WTC11 (cell line): Measurements from ENCODE around the gene MAPK8IP1. TPM values are rescaled to one million over a fixed set of nuclear protein-coding genes. Genes with fewer than 3 reads are reported as not detected.

ENCODE experiments used
- ATAC-seq: fragments of 200-7000 bp; cut with Tn5 transposase; 2 replicates; pipeline ENCODE4 v1.10.0; 2021; ENCODE audit warnings: mild to moderate bottlenecking, moderate library complexity
- CTCF ChIA-PET: fragments of 300-600 bp; sonication (Branson Sonifier 250); formaldehyde crosslinking; loops from one replicate; lab custom pipeline; 2021; ENCODE audit warnings: antibody characterized with exemption; lab: Charles Lee
- POLR2A ChIA-PET: fragments of 350-600 bp; sonication (Branson Sonifier 250); formaldehyde crosslinking; loops from one replicate; lab custom pipeline; 2021; ENCODE audit warnings: antibody characterized with exemption; lab: Charles Lee
- DNase-seq: peaks from one replicate; pipeline ENCODE4 v3.0.0; 2021; ENCODE audit warnings: low spot score
- H3K27ac Mint-ChIP-seq: 2 replicates; pipeline ENCODE4 v1.8.0; 2021; ENCODE audit warnings: mixed read lengths
- H3K27me3 Mint-ChIP-seq: 2 replicates; pipeline ENCODE4 v1.8.0; 2021; ENCODE audit warnings: low read depth, mild to moderate bottlenecking, moderate library complexity, mixed read lengths
- H3K36me3 Mint-ChIP-seq: 2 replicates; pipeline ENCODE4 v1.8.0; 2021; ENCODE audit warnings: mixed read lengths
- H3K4me1 Mint-ChIP-seq: 2 replicates; pipeline ENCODE4 v1.8.0; 2022; ENCODE audit warnings: mixed read lengths
- H3K4me3 Mint-ChIP-seq: 2 replicates; pipeline ENCODE4 v1.8.0; 2021; ENCODE audit warnings: mild to moderate bottlenecking, moderate library complexity, mixed read lengths
- H3K9me3 Mint-ChIP-seq: 2 replicates; pipeline ENCODE4 v1.8.0; 2021; ENCODE audit warnings: mixed read lengths
- ATF1 ChIP-seq: sonication (generic); formaldehyde crosslinking; IDR thresholded peaks from 2 replicates; pipeline ENCODE4 v1.8.1; 2023; ENCODE audit warnings: mild to moderate bottlenecking, moderate library complexity, missing genetic modification reagents
- FOXK1 ChIP-seq: sonication (generic); formaldehyde crosslinking; IDR thresholded peaks from 2 replicates; pipeline ENCODE4 v1.8.0; 2022; ENCODE audit warnings: mild to moderate bottlenecking, moderate library complexity, missing genetic modification reagents
- FOXP1 ChIP-seq: sonication (generic); formaldehyde crosslinking; IDR thresholded peaks from 2 replicates; pipeline ENCODE4 v1.8.0; 2022; ENCODE audit warnings: missing genetic modification reagents, mild to moderate bottlenecking, moderate library complexity, borderline replicate concordance
- IRF2 ChIP-seq: sonication (generic); formaldehyde crosslinking; IDR thresholded peaks from 2 replicates; pipeline ENCODE4 v1.8.0; 2022; ENCODE audit warnings: low read depth, missing genetic modification reagents, borderline replicate concordance
- JUN ChIP-seq: sonication (generic); formaldehyde crosslinking; IDR thresholded peaks from 2 replicates; pipeline ENCODE4 v1.8.0; 2023; ENCODE audit warnings: mild to moderate bottlenecking, missing genetic modification reagents
- KAT7 ChIP-seq: sonication (generic); formaldehyde crosslinking; IDR thresholded peaks from 2 replicates; pipeline ENCODE4 v1.8.1; 2023; ENCODE audit warnings: missing genetic modification reagents, mild to moderate bottlenecking, borderline replicate concordance
- MXD4 ChIP-seq: fragments of 250-450 bp; sonication (Bioruptor Pico); IDR thresholded peaks from 2 replicates; pipeline ENCODE4 v1.8.0; 2021; ENCODE audit warnings: mild to moderate bottlenecking, moderate library complexity, borderline replicate concordance
- MYBL2 ChIP-seq: sonication (generic); formaldehyde crosslinking; IDR thresholded peaks from 2 replicates; pipeline ENCODE4 v1.8.1; 2023; ENCODE audit warnings: mild to moderate bottlenecking, moderate library complexity, missing genetic modification reagents
- NR1H2 ChIP-seq: sonication (generic); formaldehyde crosslinking; IDR thresholded peaks from 2 replicates; pipeline ENCODE4 v1.9.0; 2021; ENCODE audit warnings: mild to moderate bottlenecking, moderate library complexity, missing genetic modification reagents
- ZNF121 ChIP-seq: sonication (generic); formaldehyde crosslinking; IDR thresholded peaks from 2 replicates; pipeline ENCODE4 v1.8.0; 2023; ENCODE audit warnings: missing genetic modification reagents
- ZNF138 ChIP-seq: sonication (generic); formaldehyde crosslinking; conservative IDR thresholded peaks from 2 replicates; pipeline ENCODE4 v1.8.1; 2022; ENCODE audit warnings: mild to moderate bottlenecking, moderate library complexity, missing genetic modification reagents
- ZNF219 ChIP-seq: sonication (generic); formaldehyde crosslinking; IDR thresholded peaks from 2 replicates; pipeline ENCODE4 v1.8.0; 2023; ENCODE audit warnings: missing genetic modification reagents, mild to moderate bottlenecking, borderline replicate concordance
- ZNF317 ChIP-seq: sonication (generic); formaldehyde crosslinking; IDR thresholded peaks from 2 replicates; pipeline ENCODE4 v1.8.1; 2023; ENCODE audit warnings: low read depth, mild to moderate bottlenecking, moderate library complexity, missing genetic modification reagents, borderline replicate concordance
- total RNA-seq: library from RNA; stranded (reverse); gene quantifications from 3 replicates; pipeline ENCODE4 v1.2.3, GENCODE V29; 2021
- TF ChIP-seq, protein P1 (sequence below): sonication (generic); formaldehyde crosslinking; IDR thresholded peaks from 2 replicates; pipeline ENCODE4 v1.8.0; 2023; ENCODE audit warnings: missing genetic modification reagents, mild to moderate bottlenecking, borderline replicate concordance
- TF ChIP-seq, protein P2 (sequence below): fragments of 250-450 bp; sonication (Bioruptor Pico); conservative IDR thresholded peaks from 2 replicates; pipeline ENCODE4 v1.9.0; 2021; ENCODE audit warnings: mild to moderate bottlenecking
- TF ChIP-seq, protein P3 (sequence below): fragments of 250-450 bp; sonication (Bioruptor Pico); IDR thresholded peaks from 2 replicates; pipeline ENCODE4 v1.9.0; 2021; ENCODE audit warnings: mild to moderate bottlenecking
- TF ChIP-seq, protein P4 (sequence below): sonication (generic); formaldehyde crosslinking; IDR thresholded peaks from 2 replicates; pipeline ENCODE4 v1.8.0; 2022; ENCODE audit warnings: mild to moderate bottlenecking, missing genetic modification reagents
- TF ChIP-seq, protein P5 (sequence below): sonication (generic); formaldehyde crosslinking; IDR thresholded peaks from 2 replicates; pipeline ENCODE4 v1.8.1; 2023; ENCODE audit warnings: mild to moderate bottlenecking, missing genetic modification reagents, moderate library complexity
- TF ChIP-seq, protein P6 (sequence below): sonication (generic); formaldehyde crosslinking; IDR thresholded peaks from 2 replicates; pipeline ENCODE4 v1.8.1; 2023; ENCODE audit warnings: mild to moderate bottlenecking, moderate library complexity, missing genetic modification reagents
- TF ChIP-seq, protein P7 (sequence below): sonication (generic); formaldehyde crosslinking; IDR thresholded peaks from 2 replicates; pipeline ENCODE4 v1.8.0; 2022; ENCODE audit warnings: mild to moderate bottlenecking, missing genetic modification reagents

Gene MAPK8IP1
- total RNA-seq, 1 experiment from 2014 or later = 34.1 TPM

DNA sequence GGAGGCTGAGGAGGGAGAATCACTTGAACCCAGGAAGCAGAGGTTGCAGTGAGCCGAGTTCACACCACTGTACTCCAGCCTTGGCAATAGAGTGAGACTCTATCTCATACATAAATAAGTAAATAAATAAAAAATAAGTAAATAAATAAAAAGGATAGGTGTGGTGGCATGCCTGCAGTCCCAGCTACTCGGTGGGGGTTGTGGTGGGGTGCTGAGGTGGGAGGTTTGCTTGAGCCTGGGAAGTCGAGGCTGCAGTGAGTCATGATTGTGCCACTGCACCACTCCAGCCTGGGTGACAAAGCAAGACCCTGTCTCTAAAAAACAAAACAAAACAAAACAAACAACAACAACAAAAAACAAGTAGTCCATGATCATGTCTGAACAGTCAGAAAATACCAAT, 40.1 kb downstream of the MAPK8IP1 start (continued):
- TF ChIP-seq IRF2 (no peak), MXD4 (CRISPR knock-in tag) (no peak), ZNF121 (CRISPR knock-in tag) (no peak), ZNF138 (CRISPR knock-in tag) (no peak)
- TF ChIP-seq, protein P1, sequence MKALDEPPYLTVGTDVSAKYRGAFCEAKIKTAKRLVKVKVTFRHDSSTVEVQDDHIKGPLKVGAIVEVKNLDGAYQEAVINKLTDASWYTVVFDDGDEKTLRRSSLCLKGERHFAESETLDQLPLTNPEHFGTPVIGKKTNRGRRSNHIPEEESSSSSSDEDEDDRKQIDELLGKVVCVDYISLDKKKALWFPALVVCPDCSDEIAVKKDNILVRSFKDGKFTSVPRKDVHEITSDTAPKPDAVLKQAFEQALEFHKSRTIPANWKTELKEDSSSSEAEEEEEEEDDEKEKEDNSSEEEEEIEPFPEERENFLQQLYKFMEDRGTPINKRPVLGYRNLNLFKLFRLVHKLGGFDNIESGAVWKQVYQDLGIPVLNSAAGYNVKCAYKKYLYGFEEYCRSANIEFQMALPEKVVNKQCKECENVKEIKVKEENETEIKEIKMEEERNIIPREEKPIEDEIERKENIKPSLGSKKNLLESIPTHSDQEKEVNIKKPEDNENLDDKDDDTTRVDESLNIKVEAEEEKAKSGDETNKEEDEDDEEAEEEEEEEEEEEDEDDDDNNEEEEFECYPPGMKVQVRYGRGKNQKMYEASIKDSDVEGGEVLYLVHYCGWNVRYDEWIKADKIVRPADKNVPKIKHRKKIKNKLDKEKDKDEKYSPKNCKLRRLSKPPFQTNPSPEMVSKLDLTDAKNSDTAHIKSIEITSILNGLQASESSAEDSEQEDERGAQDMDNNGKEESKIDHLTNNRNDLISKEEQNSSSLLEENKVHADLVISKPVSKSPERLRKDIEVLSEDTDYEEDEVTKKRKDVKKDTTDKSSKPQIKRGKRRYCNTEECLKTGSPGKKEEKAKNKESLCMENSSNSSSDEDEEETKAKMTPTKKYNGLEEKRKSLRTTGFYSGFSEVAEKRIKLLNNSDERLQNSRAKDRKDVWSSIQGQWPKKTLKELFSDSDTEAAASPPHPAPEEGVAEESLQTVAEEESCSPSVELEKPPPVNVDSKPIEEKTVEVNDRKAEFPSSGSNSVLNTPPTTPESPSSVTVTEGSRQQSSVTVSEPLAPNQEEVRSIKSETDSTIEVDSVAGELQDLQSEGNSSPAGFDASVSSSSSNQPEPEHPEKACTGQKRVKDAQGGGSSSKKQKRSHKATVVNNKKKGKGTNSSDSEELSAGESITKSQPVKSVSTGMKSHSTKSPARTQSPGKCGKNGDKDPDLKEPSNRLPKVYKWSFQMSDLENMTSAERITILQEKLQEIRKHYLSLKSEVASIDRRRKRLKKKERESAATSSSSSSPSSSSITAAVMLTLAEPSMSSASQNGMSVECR (CRISPR knock-in tag) = no peak
- TF ChIP-seq, protein P2, sequence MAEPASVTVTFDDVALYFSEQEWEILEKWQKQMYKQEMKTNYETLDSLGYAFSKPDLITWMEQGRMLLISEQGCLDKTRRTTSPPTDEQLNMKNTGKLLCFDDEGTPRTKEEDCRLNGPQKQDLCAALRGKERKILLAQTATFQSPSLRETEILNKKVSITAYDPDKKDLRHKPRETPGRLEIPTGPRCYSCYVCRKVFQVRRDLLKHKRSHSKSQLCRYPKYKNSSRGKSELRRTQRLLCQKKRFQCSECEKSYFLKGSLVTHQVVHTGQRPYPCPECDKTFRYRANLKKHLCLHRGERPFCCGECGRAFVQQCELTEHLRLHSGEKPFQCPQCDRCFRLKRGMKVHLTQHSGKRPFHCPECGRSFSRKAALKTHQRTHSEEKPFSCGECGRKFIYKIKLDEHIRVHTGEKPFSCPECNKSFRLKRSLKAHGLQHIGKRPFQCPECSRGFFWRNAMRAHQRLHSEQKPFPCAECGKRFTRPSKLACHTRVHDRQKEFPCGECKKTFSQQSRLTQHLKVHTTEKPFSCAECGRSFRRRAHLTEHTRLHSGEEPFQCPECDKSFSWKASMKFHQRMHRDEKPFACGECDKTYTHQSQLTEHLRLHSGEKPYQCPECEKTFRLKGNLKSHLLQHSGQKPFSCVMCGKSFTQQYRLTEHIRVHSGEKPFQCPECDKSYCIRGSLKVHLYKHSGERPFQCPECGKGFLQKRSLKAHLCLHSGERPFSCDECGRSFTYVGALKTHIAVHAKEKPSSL (CRISPR knock-in tag) = no peak
- TF ChIP-seq, protein P3, sequence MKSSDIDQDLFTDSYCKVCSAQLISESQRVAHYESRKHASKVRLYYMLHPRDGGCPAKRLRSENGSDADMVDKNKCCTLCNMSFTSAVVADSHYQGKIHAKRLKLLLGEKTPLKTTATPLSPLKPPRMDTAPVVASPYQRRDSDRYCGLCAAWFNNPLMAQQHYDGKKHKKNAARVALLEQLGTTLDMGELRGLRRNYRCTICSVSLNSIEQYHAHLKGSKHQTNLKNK (CRISPR knock-in tag) = no peak

DNA sequence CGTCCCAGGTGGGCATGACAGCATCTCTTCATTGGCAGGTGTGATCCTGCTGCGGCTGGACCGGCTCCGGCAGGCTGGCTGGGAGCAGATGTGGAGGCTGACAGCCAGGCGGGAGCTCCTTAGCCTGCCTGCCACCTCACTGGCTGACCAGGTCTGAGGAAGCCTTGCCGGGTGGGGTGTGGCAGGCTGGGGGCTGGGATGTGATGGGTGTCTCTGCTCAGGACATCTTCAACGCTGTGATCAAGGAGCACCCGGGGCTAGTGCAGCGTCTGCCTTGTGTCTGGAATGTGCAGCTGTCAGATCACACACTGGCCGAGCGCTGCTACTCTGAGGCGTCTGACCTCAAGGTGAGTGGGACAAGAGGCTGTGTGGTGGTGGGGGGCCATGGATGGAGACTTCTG, 40.5 kb downstream of the MAPK8IP1 start:
- no peak for ATAC-seq
- H3K27me3 Mint-ChIP-seq = peaks cover 2% of the 10 kb centered on the region; the same call in 1 of the 2 replicates
- H3K9me3 Mint-ChIP-seq = no peaks in the 10 kb centered on the region
- peaks cover 14% of the 10 kb centered on the region for H3K4me1 Mint-ChIP-seq
- POLR2A ChIA-PET = no interaction called here
- TF ChIP-seq ATF1 (CRISPR knock-in tag) = no peak
- TF ChIP-seq ZNF138 (CRISPR knock-in tag) = no peak
- no peak for TF ChIP-seq MYBL2
- TF ChIP-seq, protein P4, sequence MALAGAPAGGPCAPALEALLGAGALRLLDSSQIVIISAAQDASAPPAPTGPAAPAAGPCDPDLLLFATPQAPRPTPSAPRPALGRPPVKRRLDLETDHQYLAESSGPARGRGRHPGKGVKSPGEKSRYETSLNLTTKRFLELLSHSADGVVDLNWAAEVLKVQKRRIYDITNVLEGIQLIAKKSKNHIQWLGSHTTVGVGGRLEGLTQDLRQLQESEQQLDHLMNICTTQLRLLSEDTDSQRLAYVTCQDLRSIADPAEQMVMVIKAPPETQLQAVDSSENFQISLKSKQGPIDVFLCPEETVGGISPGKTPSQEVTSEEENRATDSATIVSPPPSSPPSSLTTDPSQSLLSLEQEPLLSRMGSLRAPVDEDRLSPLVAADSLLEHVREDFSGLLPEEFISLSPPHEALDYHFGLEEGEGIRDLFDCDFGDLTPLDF (CRISPR knock-in tag) = no peak
- TF ChIP-seq, protein P5, sequence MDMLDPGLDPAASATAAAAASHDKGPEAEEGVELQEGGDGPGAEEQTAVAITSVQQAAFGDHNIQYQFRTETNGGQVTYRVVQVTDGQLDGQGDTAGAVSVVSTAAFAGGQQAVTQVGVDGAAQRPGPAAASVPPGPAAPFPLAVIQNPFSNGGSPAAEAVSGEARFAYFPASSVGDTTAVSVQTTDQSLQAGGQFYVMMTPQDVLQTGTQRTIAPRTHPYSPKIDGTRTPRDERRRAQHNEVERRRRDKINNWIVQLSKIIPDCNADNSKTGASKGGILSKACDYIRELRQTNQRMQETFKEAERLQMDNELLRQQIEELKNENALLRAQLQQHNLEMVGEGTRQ (CRISPR knock-in tag) = no peak
- TF ChIP-seq KAT7 (CRISPR knock-in tag) = no peak
- TF ChIP-seq, protein P6, sequence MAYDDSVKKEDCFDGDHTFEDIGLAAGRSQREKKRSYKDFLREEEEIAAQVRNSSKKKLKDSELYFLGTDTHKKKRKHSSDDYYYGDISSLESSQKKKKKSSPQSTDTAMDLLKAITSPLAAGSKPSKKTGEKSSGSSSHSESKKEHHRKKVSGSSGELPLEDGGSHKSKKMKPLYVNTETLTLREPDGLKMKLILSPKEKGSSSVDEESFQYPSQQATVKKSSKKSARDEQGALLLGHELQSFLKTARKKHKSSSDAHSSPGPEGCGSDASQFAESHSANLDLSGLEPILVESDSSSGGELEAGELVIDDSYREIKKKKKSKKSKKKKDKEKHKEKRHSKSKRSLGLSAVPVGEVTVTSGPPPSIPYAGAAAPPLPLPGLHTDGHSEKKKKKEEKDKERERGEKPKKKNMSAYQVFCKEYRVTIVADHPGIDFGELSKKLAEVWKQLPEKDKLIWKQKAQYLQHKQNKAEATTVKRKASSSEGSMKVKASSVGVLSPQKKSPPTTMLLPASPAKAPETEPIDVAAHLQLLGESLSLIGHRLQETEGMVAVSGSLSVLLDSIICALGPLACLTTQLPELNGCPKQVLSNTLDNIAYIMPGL (CRISPR knock-in tag) = no peak
- TF ChIP-seq, protein P7, sequence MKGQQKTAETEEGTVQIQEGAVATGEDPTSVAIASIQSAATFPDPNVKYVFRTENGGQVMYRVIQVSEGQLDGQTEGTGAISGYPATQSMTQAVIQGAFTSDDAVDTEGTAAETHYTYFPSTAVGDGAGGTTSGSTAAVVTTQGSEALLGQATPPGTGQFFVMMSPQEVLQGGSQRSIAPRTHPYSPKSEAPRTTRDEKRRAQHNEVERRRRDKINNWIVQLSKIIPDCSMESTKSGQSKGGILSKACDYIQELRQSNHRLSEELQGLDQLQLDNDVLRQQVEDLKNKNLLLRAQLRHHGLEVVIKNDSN (CRISPR knock-in tag) = no peak
- TF ChIP-seq FOXP1 (CRISPR knock-in tag) = no peak
- TF ChIP-seq FOXK1 (CRISPR knock-in tag) = no peak
- TF ChIP-seq JUN (CRISPR knock-in tag) = no peak
- TF ChIP-seq NR1H2 (CRISPR knock-in tag) = no peak
- TF ChIP-seq, protein P2 (CRISPR knock-in tag) = no peak
- TF ChIP-seq ZNF317 (CRISPR knock-in tag) = no peak
- no peak for TF ChIP-seq ZNF219
- H3K27ac Mint-ChIP-seq = no peak overlapping the region
- peaks cover 25% of the 10 kb centered on the region for H3K36me3 Mint-ChIP-seq
- no peak overlapping the region for H3K4me3 Mint-ChIP-seq
- CTCF ChIA-PET = interaction anchor here (0.7 to 2.3 kb wide), 3 partner anchors 33 to 81 kb away, joined by 3 to 5 read pairs (median 4); no protein-coding TSS in a partner anchor
- DNase-seq = no peak
